ENCODE results near the gene LYPD8.
"Not testable (repeated sequence)": the region's sequence is repeated elsewhere in the genome, so short reads cannot be mapped to it uniquely, and the experiment has no call there.

The LYPD8 gene, protein sequence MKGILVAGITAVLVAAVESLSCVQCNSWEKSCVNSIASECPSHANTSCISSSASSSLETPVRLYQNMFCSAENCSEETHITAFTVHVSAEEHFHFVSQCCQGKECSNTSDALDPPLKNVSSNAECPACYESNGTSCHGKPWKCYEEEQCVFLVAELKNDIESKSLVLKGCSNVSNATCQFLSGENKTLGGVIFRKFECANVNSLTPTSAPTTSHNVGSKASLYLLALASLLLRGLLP

DNA sequence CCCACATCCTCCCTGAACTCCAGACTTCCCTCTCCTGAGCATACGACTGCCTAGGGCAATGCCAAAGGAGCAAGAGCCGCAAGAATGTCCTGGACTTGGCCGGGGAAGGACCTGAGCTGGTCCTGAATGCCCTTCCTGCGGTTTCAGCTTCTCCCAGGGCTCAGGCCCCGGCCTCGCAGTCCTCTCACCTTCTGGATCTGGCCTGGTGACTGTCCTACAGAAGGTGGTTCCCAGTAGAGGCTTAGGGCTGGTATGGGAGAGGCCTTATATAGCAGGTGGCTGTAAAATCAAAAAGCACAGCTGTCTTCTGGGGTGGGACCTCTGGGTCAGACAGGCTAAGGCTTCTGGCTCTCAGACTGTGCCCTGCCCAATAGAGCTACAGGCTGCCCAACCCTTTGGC, at the start of gene LYPD8:
Gene LYPD8, minus strand, starts transcription at position 243 of the 400 bp plus-strand sequence. CDS start 4,678 bp downstream, outside the sequence.
- no peak for DNase-seq (ENCODE audit: extremely low read depth in 1 of 2, low read depth in 1 of 2)

GRCh38 chr1:248804771-248805681, 49.5 kb upstream of the LYPD8 start:
- DNase-seq (ENCODE audit: extremely low read depth in 1 of 2, low read depth in 1 of 2), result no peak

DNA sequence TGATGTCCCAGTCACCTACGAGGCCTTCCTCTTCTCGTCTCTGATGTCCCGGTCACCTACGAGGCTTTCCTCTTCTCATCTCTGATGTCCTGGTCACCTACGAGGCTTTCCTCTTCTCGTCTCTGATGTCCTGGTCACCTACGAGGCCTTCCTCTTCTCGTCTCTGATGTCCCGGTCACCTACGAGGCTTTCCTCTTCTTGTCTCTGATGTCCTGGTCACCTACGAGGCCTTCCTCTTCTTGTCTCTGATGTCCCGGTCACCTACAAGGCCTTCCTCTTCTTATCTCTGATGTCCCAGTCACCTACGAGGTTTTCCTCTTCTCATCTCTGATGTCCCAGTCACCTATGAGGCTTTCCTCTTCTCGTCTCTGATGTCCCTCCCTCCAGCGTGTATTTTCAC, 47.9 kb upstream of the LYPD8 start:
- not testable (repeated sequence) for DNase-seq (ENCODE audit: extremely low read depth in 1 of 2, low read depth in 1 of 2)

- no peak for DNase-seq (ENCODE audit: extremely low read depth in 1 of 2, low read depth in 1 of 2)
Observed at GRCh38 chr1:248802454-248802853, 46.9 kb upstream of the LYPD8 start.

GRCh38 chr1:248800459-248800858, 44.9 kb upstream of the LYPD8 start:
- no peak for DNase-seq (ENCODE audit: extremely low read depth in 1 of 2, low read depth in 1 of 2)

DNA sequence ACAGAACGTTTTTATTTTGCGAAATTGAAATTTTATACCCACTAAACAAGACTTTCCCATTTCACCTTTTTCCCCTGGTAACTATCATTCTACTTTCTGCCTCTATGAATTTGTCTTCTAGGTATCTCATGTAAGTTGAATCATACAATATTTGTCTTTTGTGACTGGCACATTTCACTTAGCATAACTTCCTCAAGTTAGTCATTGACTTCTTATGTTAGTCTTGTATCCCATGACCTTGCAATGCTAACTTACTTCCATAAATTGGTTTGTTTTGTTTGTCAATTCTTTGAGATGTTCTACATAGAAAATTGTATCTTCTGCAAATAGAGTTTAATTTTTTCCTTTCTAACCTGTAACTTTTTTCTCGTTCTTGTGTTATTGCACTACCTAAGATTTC, 43.2 kb upstream of the LYPD8 start:
- no peak for DNase-seq (ENCODE audit: extremely low read depth in 1 of 2, low read depth in 1 of 2)

- DNase-seq (ENCODE audit: extremely low read depth in 1 of 2, low read depth in 1 of 2), result not testable (repeated sequence)
Observed at GRCh38 chr1:248794663-248795062, 39.1 kb upstream of the LYPD8 start.

- no peak for DNase-seq (ENCODE audit: extremely low read depth in 1 of 2, low read depth in 1 of 2)
Observed at GRCh38 chr1:248793592-248793991, 38.0 kb upstream of the LYPD8 start.

DNA sequence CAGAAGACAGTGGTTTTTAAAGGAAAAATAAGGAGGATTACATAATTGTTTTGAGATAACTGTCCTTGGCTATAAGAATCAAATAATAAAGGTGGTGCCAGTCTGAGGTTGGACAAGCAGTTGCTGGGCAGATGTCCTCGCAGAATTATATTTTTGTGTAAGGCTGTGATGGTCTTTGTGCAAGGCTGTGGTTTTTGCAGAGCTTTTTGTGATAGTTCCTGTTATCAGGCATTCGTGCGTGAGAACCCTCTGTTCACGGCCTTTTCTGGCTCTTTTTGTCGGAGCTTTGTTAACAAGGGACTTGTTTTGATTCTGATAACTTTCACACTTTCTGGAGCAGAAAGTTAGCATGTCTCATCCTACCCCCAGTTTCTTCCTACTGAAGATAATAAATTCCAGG, 36.8 kb upstream of the LYPD8 start:
- DNase-seq (ENCODE audit: extremely low read depth in 1 of 2, low read depth in 1 of 2), result no peak

GRCh38 chr1:248791010-248791409, 35.5 kb upstream of the LYPD8 start:
- no peak for DNase-seq (ENCODE audit: extremely low read depth in 1 of 2, low read depth in 1 of 2)

DNA sequence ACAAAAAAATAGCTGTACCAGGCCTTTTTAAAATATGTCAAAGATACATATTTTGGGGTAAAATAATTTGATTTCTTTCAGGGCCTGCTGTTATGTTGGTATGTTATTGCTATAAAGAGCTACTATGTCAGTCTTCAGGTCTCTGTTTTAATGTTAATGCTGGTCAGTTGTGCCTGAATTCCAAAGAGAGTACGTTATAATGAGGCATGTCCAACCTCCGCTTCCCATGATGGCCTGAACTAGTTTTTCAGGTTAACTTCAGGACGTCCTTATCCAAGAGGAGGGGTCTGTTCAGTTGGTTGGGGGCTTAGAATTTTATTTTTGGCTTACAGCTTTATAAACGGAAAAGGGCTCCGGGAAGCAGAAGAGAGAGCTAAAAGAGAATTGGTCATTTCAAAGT, 34.9 kb upstream of the LYPD8 start:
- DNase-seq (ENCODE audit: extremely low read depth in 1 of 2, low read depth in 1 of 2), result no peak

- not testable (repeated sequence) for DNase-seq (ENCODE audit: extremely low read depth in 1 of 2, low read depth in 1 of 2)
Observed at GRCh38 chr1:248789337-248789736, 33.8 kb upstream of the LYPD8 start.

DNA sequence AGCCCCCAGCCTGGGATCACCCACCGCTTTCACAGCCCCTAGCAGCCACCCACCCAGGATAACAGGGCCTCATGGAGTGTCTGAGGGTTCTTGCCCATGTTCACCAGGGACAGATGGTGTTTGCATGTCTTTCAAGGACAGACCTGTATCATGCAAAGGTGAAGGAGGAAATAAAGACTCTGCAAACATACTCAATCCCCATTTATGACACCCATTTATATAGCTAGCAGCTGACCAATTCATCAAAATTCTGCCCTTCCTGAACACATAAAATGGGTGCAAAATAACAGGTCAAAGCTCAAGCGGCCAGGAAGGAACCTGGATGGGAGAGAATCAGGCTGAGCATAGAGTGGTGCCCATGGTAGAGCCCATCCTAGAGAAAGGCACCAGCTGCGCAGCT, 32.8 kb upstream of the LYPD8 start:
- no peak for DNase-seq (ENCODE audit: extremely low read depth in 1 of 2, low read depth in 1 of 2)

DNA sequence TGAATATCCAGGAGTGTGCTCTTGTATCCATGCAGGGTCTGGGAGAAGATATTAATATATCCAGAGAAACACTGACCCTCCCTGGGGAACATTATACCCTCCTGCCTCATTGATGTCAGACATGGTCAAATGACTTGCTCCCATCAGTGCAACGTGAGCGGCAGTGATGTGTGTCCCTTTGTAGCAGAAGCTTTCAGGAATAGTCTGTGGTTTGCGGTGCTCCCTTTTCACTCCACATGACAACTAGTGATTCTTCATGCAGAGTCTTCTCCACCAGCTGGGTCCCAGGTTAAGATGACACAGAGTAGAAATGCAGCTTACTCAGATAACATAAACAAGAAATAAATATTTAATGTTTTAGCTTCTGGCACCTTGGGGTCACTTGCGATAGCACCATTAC, 31.9 kb upstream of the LYPD8 start:
- DNase-seq (ENCODE audit: extremely low read depth in 1 of 2, low read depth in 1 of 2), result no peak

GRCh38 chr1:248786156-248786555, 30.6 kb upstream of the LYPD8 start:
- DNase-seq (ENCODE audit: extremely low read depth in 1 of 2, low read depth in 1 of 2), result no peak

DNA sequence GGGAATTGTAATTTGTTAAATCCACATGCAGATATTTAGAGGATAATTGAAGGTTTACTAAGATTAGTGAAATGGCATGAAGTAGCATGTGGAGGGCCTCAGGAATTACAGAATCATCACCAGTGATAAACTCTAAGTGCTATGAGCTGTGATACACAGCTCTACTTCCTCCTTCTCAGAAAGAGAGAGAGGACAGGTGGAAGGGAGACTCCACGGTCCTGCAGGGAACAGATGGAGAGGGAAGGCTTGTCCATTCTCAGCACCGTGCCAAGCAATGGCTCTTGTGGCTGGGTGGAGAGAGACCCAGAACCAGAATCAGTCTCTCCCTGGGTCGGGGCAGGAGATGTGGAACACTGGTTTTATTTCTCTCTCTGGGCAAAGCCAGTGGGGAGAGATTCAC, 27.8 kb upstream of the LYPD8 start:
- DNase-seq (ENCODE audit: extremely low read depth in 1 of 2, low read depth in 1 of 2), result no peak

GRCh38 chr1:248782416-248783141, 27.0 kb upstream of the LYPD8 start:
- DNase-seq (ENCODE audit: extremely low read depth in 1 of 2, low read depth in 1 of 2), result no peak

- DNase-seq (ENCODE audit: extremely low read depth in 1 of 2, low read depth in 1 of 2), result no peak
Observed at GRCh38 chr1:248779350-248779749, 23.8 kb upstream of the LYPD8 start.

- DNase-seq (ENCODE audit: extremely low read depth in 1 of 2, low read depth in 1 of 2), result no peak
Observed at GRCh38 chr1:248778906-248779305, 23.3 kb upstream of the LYPD8 start.

DNA sequence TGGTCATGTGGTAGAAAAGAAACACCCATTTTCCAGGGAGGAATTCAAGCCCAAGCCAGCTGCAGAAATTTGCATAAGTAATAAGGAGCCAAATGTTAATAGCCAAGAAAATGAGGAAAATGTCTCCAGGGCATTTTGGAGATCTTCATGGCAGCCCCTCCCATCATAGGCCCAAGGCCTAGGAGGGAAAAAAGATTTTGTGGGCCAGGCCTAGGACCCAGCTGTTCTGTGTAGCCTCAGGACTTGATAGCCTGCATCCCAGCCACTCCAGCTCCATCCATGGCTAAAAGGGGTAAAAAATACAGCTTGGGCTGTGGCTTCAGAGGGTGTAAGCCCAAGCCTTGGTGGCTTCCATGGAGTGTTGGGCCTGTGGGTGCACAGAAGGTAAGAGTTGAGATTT, 21.4 kb upstream of the LYPD8 start:
- no peak for DNase-seq (ENCODE audit: extremely low read depth in 1 of 2, low read depth in 1 of 2)

DNA sequence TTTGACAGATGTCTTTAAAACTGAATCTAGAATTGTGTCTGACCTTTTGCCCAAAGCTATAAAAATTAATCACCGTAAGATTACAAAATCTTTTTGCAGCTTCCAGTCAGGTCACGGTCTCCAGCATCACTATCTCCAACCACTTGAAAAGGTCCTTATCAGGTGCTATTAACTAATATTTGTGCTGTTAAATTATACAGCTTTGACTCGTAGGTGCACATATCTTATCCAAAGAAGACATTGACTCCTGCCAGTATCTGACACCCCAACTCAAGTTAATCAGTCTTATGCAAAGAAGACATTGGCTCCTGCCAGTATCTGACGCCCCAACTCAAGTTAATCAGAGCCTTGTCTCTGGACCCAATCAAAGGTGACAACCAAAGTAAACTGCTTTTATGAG, 19.9 kb upstream of the LYPD8 start:
- no peak for DNase-seq (ENCODE audit: extremely low read depth in 1 of 2, low read depth in 1 of 2)

- DNase-seq (ENCODE audit: extremely low read depth in 1 of 2, low read depth in 1 of 2), result no peak
Observed at GRCh38 chr1:248759644-248760043, 4.1 kb upstream of the LYPD8 start.
